ENCODE measurements around the gene HOXC12. TPM values are rescaled to one million over a fixed set of nuclear protein-coding genes. Genes with fewer than 3 reads are reported as not detected.

HOXC12 gene
- not detected for total RNA-seq
- long read RNA-seq, result 0 reads

DNA sequence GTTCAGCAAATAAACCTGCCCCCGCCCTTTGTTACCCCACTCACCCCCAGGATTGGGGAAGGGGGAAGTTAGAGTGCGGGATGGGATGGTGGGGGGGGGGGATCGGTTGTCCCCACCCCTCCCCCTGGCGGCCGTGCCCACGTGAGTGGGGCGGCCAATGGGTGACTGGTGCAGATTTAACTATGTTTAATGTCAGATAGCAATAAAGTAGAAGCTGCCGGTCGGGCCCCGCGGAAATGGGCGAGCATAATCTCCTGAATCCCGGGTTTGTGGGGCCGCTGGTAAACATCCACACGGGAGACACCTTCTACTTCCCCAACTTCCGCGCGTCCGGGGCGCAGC is at the start of gene HOXC12:
TSS of gene HOXC12 (plus strand) at position 210 of the 342 bp plus-strand sequence. CDS start at position 237, 27 bp downstream.
- peaks cover 12% of the 10 kb centered on the region for H3K4me1 ChIP-seq
- no peaks in the 10 kb centered on the region for H3K9me3 ChIP-seq (replicated peaks)
- no peak within 1 kb of the TSS for H3K4me3 ChIP-seq
- H3K27ac ChIP-seq (replicated peaks), result no peak within 1 kb of the TSS
- DNase-seq, result no peak
- no peak for TF ChIP-seq CTCF (IDR thresholded peaks at IDR 0.05; ENCODE audit: borderline replicate concordance)
- no peaks in the 10 kb centered on the region for H3K36me3 ChIP-seq
- H3K27me3 ChIP-seq (ENCODE audit: low read depth), result peaks cover 100% of the 10 kb centered on the region
- intact Hi-C loops (cut with micrococcal nuclease), result no loop called here

DNA sequence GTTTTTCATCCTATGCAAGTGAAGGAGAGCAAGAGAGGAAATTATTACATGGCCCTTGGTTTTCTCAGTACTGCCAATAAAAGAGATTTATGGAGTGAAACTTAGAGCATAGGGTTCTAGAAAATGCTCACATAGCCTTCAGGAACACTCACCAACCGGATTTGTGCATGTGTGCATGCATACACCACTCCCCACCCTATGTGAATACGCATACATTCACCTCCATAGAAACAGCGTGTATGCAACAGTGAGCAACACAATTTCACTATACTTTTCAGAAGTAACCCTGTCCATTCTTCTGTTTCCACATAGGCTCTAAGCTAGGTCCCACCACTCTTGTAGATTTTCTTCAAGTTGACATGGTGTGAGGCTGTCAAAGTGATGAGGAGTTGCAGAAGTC is 47.6 kb upstream of the HOXC12 start:
- intact Hi-C loops (cut with micrococcal nuclease), result no loop called here
- DNase-seq, result no peak
- Histone ChIP-seq H3K36me3 (no peaks in the 10 kb centered on the region), H3K27ac (replicated peaks) (no peak overlapping the region), H3K9me3 (replicated peaks) (no peaks in the 10 kb centered on the region), H3K4me1 (no peaks in the 10 kb centered on the region), H3K27me3 (ENCODE audit: low read depth) (peaks cover 96% of the 10 kb centered on the region), H3K4me3 (no peak overlapping the region)
- no peak for TF ChIP-seq CTCF (IDR thresholded peaks at IDR 0.05; ENCODE audit: borderline replicate concordance)

- no peak overlapping the region for H3K27ac ChIP-seq (replicated peaks)
- no peaks in the 10 kb centered on the region for H3K4me1 ChIP-seq
- peaks cover 100% of the 10 kb centered on the region for H3K27me3 ChIP-seq (ENCODE audit: low read depth)
- TF ChIP-seq CTCF (IDR thresholded peaks at IDR 0.05; ENCODE audit: borderline replicate concordance), result no peak
- no peak overlapping the region for H3K4me3 ChIP-seq
- no peaks in the 10 kb centered on the region for H3K36me3 ChIP-seq
- intact Hi-C loops (cut with micrococcal nuclease), result no loop called here
- no peaks in the 10 kb centered on the region for H3K9me3 ChIP-seq (replicated peaks)
- DNase-seq, result no peak
These were observed 37.7 kb upstream of the HOXC12 start for GRCh38 chr12:53916788-53917655.

- H3K27me3 ChIP-seq (ENCODE audit: low read depth), result peaks cover 100% of the 10 kb centered on the region
These were observed 29.9 kb upstream of the HOXC12 start for GRCh38 chr12:53924521-53925405.

More at GRCh38 chr12:53924521-53925405, 29.9 kb upstream of the HOXC12 start:
- no peak for DNase-seq
- Histone ChIP-seq H3K4me1 (no peaks in the 10 kb centered on the region), H3K27ac (replicated peaks) (no peak overlapping the region), H3K4me3 (no peak overlapping the region), H3K9me3 (replicated peaks) (no peaks in the 10 kb centered on the region), H3K36me3 (no peaks in the 10 kb centered on the region)
- no peak for TF ChIP-seq CTCF (IDR thresholded peaks at IDR 0.05; ENCODE audit: borderline replicate concordance)
- intact Hi-C loops (cut with micrococcal nuclease), result no loop called here

Measured in left ventricle myocardium inferior (tissue), 1 donor.